Left ventricle myocardium superior (tissue), 1 donor: Measurements from ENCODE around the gene KIF26B. TPM values are rescaled to one million over a fixed set of nuclear protein-coding genes. Genes with fewer than 3 reads are reported as not detected.

Source experiments
- ATAC-seq: fragments of 200-7000 bp; cut with Tn5 transposase; one replicate; pipeline ENCODE4 v1.9.1; 2020; ENCODE audit warnings: mild to moderate bottlenecking, moderate library complexity
- DNase-seq: peaks from one replicate; pipeline ENCODE4 v3.0.0-alpha.2; 2020
- intact Hi-C: fragments of 100-400 bp; cut with micrococcal nuclease; formaldehyde crosslinking; loops from one replicate; pipeline ENCODE4 v1.11.0; 2022
- total RNA-seq: library from RNA; stranded (reverse); fragmentation: NEBNext Ultra II Directional; extraction: Animal tissue kit (Norgen Biotek cat#: 25700); gene quantifications from one replicate; pipeline ENCODE4 v1.2.1, GENCODE V29; 2021
- donor health status: DM: no; HTN: yes; CAD: no; lungs with severe emphysema.

The KIF26B gene
- total RNA-seq, 1 donor from 2014 or later, result 3.1 TPM

DNA sequence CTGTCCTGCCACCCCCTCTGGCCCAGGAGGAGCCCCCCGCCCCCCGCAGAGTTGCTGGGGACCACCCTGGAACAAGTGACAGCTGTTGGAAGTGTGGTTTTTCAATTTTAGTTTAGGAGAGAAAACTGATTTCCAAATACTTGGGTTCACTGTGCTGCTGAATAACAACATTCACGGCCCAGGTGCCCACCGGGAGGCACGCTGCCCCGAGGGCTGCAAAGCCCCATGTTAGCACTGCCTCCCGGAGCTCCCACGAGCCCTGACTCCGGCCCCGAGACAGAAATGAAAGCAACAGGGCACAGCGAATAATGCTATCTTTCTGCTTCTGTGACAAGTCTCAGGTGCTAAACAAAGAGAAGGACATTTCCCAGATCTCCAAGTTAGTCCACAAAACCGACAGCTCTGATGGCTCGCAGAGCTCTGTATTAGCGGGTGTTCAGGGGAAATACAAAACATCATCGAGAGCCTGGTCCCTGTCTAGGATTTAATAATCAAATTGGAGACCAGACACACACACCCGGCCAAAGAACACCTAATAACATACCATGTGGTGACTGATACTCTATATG lies 451.5 kb downstream of the KIF26B start:
- DNase-seq (no peak), ATAC-seq (peak; percentile 43)
- intact Hi-C loops, result no loop called here

DNA sequence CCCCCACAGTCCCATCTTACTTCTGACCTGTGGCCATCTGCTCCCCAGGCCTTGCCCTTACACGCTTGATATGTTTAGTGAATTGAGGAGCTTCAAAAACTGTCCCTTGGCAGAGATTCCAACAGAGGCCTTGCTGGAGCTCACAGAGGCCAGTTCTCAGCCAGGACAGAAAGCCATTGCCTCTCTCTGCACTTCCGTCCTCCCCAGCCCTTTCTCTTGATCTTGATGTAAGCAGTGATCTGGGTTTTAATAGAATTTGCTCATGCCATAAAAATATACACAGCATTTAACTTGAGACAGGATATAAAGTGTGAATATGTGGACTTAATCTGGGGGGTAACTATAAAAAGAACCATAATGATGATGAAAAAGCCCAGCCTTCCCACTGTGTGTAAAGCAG lies 453.5 kb downstream of the KIF26B start:
- ATAC-seq (no peak), DNase-seq (no peak)
- intact Hi-C loops, result no loop called here

DNA sequence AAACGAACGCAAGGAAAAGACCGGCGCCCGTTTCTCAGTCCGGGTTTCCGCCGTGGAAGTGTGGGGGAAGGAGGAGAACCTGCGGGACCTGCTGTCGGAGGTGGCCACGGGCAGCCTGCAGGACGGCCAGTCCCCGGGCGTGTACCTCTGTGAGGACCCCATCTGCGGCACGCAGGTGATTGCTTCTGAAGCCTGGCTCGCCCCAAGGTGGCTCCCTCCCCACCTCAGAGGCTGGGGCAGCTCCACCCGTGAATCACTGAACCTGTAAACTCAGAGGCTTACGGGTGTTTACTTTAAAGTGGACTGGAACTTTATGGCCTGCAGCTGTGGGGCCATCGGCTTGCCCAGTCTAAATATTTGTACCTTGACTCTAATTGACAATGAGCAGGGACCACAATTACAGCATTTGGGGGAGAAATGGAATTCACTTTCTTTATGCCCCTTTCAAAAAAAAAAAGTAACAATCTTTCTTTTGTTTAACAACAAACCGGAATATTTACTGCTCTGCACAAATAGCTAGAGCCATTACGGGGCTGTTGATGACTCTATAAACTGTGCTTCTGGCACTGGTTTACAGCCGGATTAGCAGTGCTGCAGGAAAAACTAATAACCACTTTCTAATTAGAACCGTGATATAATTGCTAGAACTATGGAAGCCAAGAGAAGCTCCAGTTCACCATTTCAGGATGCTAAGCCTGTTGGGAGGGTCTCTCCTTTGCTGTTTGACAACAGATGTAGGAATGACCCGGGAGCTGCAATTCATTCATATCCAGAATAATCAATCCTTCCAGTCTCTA lies 454.8 kb downstream of the KIF26B start:
- intact Hi-C loops, result no loop called here
- ATAC-seq (no peak), DNase-seq (no peak)

DNA sequence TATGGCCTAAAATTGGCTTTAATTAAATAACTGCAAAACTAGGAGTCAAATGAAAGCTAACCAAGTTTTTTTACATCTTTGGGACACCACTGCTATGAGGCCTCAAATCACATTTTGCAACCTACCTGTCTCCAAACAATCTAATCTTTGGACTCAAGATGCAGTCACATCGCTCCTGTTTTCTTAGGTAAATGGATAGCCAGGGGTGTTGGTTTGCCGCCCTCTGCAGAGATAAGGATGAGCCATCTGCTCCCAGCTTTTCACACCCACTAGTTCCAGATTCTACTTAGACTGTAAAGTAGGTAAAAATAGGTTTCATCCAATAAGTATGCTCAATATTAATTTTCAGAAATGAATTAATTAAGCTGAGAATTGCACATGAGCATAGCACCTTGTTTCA lies 456.5 kb downstream of the KIF26B start:
- no peak for DNase-seq
- intact Hi-C loops, result no loop called here

DNA sequence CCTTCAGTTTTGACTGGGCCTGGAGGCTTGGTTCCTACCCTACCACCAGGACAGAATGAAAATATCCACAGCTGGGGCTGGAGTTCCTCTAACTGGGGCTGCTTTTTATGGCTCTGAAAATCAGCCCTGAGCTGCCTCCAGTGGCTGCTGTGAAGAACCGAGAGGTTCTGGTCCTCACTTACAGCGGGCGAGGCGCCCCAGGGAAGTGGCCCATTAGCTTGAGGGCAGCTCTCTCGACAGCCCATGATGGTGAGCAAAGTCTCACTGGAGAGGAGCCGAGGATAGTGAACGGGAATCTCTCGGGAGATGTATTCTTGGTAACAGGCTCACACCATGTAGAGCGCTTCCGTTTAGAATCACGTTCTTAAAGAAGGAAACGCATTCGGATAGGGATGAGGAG lies 459.7 kb downstream of the KIF26B start:
- ATAC-seq (peak; percentile 49), DNase-seq (no peak)

More for the DNA sequence above, 456.5 kb downstream of the KIF26B start:
- ATAC-seq, result no peak

DNA sequence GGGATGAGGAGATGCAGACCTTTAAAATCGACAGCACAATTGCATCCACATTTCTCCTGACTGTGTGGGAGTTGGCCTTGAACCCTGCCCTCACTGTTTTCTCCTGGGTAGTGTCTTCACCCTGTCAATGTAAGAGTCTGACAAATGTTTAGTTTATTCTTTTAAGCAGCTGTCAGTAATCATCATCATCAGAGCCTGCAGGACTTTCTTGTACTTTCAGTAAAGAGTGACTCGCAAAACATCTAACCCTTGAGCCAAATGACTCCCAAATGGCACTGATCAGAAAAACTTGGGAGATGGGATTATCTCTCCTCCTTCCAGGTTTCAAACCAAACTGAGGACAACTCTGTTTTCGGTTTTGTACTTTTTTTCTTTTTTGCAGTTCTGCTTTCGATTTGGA lies 460.2 kb downstream of the KIF26B start:
- DNase-seq, result no peak
- ATAC-seq, result no peak
- intact Hi-C loops, result no loop called here

More for the DNA sequence above, 459.7 kb downstream of the KIF26B start:
- intact Hi-C loops, result no loop called here

DNA sequence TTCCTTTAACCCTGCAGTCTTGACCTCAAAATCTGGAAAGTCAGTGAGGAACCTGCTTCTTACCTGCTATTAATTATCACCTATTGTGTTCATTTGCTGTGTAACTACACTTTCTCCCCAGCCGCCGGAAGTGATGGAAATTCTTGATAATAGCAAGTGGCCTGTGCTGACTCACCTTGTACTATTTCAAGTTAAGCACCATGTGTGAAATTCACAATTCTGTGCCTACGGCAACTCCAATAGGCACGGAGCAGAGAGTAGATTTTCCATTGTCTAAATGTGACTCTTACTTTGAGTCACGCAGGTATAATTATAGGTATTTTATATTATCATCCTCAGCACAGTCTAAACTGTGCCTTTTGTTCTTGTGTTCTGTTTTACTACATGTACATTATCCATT lies 466.8 kb downstream of the KIF26B start:
- DNase-seq (no peak), ATAC-seq (no peak)
- intact Hi-C loops, result no loop called here

DNA sequence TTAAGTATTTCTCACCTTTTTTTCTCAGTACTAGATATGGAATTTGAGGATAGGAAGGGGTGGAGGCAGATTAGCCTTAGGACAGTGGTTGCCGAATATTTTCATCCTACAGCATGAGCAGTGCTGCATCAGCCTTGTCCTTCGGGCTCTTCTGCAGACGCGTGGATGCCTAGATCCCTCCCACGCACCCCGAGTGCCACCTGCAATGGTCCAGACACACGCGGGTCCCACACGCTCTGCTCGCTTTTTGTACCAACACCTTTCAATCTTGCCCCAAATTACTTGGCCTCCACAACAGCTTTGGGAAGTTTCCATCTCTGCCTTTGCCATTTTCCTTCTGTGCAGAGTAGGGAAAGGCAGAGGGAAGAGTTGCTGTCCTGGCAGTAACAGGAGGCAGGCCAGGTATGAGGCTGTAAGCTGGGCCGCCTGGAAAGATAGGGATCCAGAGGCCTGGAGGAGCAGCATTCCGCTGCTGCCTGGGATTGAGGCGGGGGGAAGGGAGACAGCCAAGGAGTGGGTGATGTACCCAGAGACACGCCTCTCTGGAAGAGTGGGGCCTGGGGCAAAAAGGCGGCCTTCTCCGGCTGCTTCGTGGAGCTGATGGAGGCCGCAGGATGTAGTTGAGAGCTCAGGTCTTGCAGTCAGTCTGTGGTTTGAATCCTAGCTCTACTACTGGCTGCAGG lies 467.7 kb downstream of the KIF26B start:
- DNase-seq (no peak), ATAC-seq (no peak)
- intact Hi-C loops, result no loop called here

DNA sequence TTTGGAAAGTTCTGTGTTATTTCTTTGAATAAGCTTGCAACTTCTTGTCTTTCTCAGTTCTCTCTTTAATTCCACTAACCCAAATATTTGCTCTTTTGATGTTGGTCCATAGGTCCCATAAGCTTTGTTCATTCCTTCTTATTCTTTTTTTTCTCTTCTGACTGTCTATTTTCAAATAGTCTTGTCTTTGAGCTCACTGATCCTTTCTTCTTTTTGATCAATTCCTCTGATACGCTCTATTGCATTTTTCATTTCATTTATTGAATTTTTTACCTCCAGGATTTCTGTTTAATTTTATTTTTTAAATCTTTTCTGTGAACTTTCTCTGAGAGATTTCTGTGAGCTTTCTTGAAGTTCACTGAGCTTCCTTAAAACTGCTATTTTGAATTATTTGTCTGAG lies 486.6 kb downstream of the KIF26B start:
- no peak for DNase-seq
- no peak for ATAC-seq
- intact Hi-C loops, result no loop called here

DNA sequence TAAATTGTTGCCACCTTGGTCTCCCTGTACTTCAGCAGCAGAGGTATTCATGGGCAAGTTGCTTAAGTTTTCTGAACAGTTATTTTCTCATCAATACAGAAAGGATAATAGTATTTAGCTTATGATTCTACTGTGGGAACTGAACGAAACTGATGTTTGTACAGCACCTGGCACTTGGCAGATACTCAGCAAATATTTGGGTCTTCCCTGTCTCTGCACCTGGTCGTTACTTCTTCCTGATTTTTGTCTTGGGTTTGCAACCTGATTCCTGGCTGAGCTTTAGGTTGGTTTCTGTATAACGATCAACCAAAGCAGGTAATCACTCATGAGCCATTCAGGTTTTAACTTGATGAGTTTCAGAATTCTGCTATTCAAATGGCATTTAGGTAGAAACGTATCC lies 490.6 kb downstream of the KIF26B start:
- ATAC-seq, result no peak
- no peak for DNase-seq
- intact Hi-C loops, result no loop called here

DNA sequence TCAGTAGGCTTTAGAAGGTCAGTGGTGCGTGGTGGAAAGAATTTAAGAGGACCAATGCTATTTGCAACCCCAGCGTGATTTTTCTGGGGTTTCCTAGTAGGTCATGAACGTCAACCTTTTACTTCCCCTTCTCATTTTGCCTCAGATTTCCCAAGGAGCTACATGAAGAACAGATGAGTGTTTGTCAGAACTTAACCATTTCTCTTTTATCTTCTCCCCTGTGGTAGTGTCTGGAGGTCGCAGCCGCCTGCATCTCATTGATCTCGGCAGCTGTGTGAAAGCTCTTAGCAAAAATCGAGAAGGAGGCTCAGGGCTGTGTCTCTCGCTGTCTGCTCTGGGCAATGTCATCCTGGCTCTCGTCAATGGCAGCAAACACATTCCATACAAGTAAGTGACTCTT lies 491.1 kb downstream of the KIF26B start:
- intact Hi-C loops, result no loop called here
- no peak for DNase-seq
- ATAC-seq, result no peak

DNA sequence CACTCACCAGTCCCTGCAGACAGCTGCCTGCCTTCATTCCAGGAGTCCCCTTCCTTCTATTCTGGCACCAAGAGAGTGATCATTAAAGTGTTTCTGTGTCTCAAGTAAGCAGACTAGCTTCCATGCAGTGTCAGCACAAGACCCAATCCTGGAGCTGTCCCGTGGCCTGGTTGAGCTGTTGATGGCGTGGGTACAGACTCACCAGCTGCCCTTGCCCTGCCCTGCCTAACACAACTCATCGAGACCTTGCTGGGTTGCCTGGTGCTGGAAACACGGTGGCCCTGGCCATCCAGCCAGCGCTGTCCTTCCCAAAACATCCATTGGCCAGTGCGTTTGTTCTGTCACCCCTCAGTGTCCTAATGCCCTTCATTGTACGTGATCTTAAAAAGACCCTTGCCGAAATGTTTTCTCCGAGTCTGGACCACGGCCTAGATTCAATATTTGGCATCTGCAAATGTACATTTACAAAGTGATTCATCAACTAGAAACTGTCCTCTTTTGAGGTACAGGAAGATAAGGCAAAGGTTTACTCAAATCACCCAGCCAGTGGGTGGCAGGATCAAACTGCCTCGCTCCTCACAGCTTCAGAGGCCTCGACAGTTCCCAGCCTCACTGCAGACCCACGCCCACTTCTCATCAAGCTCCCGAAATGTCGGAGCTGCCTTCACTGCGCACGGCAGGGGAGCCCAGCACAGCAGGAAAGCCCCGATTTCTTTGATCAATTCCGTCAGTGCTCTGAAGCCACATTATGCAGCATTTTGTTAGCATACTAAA lies 494.2 kb downstream of the KIF26B start:
- DNase-seq (no peak), ATAC-seq (no peak)
- intact Hi-C loops, result no loop called here

DNA sequence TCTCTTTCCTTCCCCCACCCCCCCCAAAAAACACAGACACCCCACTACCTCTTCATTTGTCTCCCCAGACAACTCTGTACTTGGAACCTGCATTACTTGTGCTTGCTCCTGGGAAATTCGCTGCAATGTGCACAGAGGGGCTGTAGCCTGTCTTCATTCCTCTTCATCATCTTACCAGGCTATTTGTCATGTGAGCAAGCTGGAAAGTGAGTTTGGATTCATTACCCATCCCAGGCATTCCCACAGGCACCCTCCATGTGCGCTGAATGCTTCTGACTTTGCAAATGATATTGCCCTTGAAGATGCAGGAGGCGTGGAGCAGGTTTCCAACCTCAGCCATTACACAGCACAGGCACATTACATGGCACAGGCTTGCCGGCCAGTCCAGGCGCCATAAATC lies 494.9 kb downstream of the KIF26B start:
- intact Hi-C loops, result no loop called here
- no peak for ATAC-seq
- no peak for DNase-seq

DNA sequence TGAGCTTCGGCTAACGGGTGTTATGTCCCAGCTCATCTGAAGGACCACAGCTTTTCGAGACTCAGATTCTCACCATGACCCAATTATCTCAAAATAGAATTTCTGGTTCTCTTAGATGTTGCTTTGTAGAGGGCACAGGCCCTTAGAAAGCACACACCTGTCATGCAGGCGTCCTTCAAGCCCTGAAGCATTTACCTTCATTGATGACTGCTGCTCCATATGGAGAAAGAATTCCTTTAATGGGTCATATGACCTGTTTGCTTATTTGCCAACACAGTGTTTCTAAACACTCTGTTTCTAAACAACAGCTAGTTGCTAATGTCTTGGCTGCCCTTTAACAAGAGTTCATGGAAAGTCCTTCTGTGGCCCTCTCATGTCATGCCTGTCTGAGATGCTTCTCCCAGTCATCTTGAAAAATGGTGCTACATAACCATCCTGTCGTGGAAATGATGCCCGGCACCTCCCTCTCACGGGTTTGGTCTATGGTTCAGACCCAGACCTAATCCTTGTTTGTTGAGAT lies 495.7 kb downstream of the KIF26B start:
- DNase-seq (no peak), ATAC-seq (no peak)
- intact Hi-C loops, result no loop called here

DNA sequence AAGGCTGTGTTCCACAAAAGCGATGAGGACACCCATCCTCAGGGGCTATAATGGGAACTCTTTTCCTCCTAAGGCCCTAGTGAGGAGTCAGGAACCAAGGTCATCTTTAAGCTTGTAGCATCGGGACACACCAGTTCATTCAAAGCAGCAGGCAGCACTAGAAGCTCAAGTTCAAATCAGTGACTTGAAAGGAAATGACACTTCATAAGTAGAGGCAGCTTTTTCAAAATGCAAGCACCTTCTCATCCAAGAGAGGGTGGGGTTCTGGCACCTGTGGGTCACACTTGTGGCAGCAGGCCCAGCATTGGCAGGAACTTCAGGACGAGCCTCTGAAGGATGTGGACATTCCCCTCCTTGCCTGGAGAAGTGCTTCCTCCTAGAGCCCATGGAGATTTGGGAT lies 496.3 kb downstream of the KIF26B start:
- ATAC-seq, result no peak
- intact Hi-C loops, result no loop called here
- DNase-seq, result no peak

DNA sequence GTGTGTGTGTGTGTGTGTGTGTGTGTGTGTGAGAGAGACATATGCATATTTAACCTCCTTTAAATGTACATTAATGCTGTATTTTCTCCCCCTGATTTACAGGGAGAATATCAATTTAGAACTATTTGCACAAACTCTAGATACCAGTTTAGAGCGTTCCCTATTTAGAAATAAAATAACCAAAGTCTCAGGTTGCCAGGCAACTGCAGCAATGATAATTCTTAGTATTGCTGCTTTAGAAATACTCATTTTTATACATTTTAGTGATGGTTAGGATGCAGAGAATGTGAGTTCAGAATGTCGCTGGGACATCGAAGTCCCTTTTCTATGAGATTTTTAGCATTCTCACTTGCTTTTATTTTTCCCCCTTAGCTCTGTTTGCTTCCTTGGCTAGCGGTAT lies 497.3 kb downstream of the KIF26B start:
- ATAC-seq (no peak), DNase-seq (no peak)
- intact Hi-C loops, result no loop called here

DNA sequence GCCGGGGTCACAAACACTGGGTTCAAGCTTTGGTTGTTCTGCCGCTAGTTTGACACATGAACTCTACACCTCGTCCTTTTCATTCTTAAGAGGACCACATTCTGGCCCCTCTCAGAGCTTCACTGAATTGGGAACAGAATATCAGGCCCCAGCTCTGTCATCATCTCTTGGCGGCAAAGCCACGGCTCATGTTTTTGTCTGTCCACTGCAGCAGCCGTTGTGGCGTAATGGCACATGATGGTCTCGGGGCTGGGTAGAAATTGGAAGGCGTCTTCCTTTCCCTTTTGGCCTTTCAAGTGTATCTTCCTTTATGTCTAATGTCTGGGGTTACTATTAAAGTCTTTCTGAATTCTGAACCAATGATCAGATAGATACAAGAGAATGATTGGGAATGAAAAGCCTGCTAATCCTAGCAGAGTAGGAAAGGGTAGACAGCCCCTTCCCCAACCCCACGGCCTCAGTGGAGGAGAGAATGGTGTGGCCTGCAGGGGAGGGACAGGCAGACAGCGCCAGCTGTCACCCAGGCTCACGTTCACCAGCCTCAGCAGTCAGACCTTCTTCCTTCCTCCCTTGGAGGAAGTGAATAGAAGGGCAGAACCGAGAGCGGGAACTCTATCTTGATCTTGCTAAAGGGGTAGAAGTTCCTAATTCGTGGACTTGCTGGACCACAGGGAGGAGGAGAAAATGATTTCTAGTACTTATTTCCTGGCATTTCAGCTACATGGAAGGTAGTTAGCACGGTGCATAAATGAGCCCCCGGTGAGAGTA lies 498.1 kb downstream of the KIF26B start:
- DNase-seq, result no peak
- ATAC-seq, result no peak
- intact Hi-C loops, result no loop called here

DNA sequence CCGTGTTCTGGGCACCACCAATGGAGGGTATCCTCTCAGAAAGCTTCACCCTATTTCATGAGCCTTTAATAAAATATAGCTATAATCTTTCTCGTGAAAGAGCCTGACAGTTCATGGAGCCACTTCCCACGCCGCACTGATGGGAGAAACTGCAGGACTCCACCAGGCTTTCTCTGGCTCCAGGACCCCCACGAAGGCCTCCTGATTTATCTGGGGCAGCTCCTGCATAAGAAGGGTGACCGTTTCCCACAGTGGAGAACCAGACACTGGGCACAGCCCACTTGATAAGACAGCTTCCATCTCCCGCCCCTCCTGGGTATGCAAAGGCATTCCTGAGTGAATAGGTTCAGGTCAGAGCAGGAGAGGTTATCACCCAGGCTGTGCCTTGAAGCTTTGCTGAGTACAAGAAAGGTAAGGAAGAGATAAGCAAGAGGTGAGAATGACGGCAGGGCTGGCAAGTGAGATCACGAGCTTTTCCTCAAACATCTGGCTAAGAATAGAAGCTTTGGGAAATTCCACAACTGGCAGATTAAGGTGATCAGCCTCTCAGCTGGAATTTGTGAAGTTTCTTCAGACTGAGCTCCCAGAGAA lies 499.8 kb downstream of the KIF26B start:
- peak; percentile 18 for ATAC-seq
- no peak for DNase-seq
- intact Hi-C loops, result no loop called here
